Fibroblast of the aortic adventitia (primary cell): ENCODE results near the gene MAGI3. TPM values are rescaled to one million over a fixed set of nuclear protein-coding genes. Genes with fewer than 3 reads are reported as not detected.
"Not testable (repeated sequence)": the region's sequence is repeated elsewhere in the genome, so short reads cannot be mapped to it uniquely, and the experiment has no call there.

Experiments
- DNase-seq: peaks from one replicate; pipeline ENCODE4 v3.0.0-alpha.2; 2010; ENCODE audit warnings: low read depth
- H3K4me3 ChIP-seq: 2 replicates; pipeline ENCODE4 v1.5.1; 2011; ENCODE audit warnings: low read depth, mild to moderate bottlenecking, control low read depth, low read length, moderate library complexity
- CTCF ChIP-seq: IDR thresholded peaks from 2 replicates; pipeline ENCODE4 v1.5.1; 2011; ENCODE audit warnings: mild to moderate bottlenecking, low read length, control low read depth, inconsistent platforms; ENCODE audit not compliant: insufficient read depth
- total RNA-seq: library from RNA; depleted of rRNA; stranded (reverse); fragments of >200 nt; gene quantifications from 2 replicates; pipeline ENCODE4 v1.2.3, GENCODE V29; 2012; ENCODE audit warnings: low replicate concordance

The MAGI3 gene
- total RNA-seq, 1 donor: 16.1 TPM

- H3K4me3 ChIP-seq: no peak overlapping the region
- no peak for DNase-seq
- TF ChIP-seq CTCF: no peak
Measured at GRCh38 chr1:113592230-113592629, 201.9 kb downstream of the MAGI3 start.

GRCh38 chr1:113593550-113594297, 203.4 kb downstream of the MAGI3 start:
- peak; percentile 34 for DNase-seq
- no peak for TF ChIP-seq CTCF

GRCh38 chr1:113604466-113604865, 214.2 kb downstream of the MAGI3 start:
- DNase-seq, H3K4me3 ChIP-seq: not testable (repeated sequence)

More at GRCh38 chr1:113593550-113594297, 203.4 kb downstream of the MAGI3 start:
- H3K4me3 ChIP-seq: peak overlapping the region; percentile 6

- TF ChIP-seq CTCF: no peak
- peak; percentile 9 for DNase-seq
- no peak overlapping the region for H3K4me3 ChIP-seq
Measured at GRCh38 chr1:113605146-113605545, 214.8 kb downstream of the MAGI3 start.

- no peak for TF ChIP-seq CTCF
- DNase-seq: peak; percentile 2
- H3K4me3 ChIP-seq: no peak overlapping the region
Measured at GRCh38 chr1:113608399-113608798, 218.1 kb downstream of the MAGI3 start.

- H3K4me3 ChIP-seq: no peak overlapping the region
- no peak for DNase-seq
- no peak for TF ChIP-seq CTCF
Measured at GRCh38 chr1:113610372-113610771, 220.1 kb downstream of the MAGI3 start.

- DNase-seq: peak; percentile 51
Measured at GRCh38 chr1:113615425-113615824, 225.1 kb downstream of the MAGI3 start.

More at GRCh38 chr1:113615425-113615824, 225.1 kb downstream of the MAGI3 start:
- no peak for TF ChIP-seq CTCF
- H3K4me3 ChIP-seq: no peak overlapping the region
